Measurements from ENCODE around the gene DACT3. TPM values are rescaled to one million over a fixed set of nuclear protein-coding genes. Genes with fewer than 3 reads are reported as not detected.

DACT3 gene
- polyA plus RNA-seq, 1 donor from 2014 or later, result not detected

GRCh38 chr19:46606019-46606418 is 55.0 kb downstream of the DACT3 start:
- no peaks in the 10 kb centered on the region for H3K9me3 Mint-ChIP-seq
- H3K4me3 Mint-ChIP-seq, result peak overlapping the region in 2 of 4 donors; percentile 45 to 74
- peaks cover 16 to 27% (median 19%) of the 10 kb centered on the region in 3 donors for H3K4me1 Mint-ChIP-seq
- no peaks in the 10 kb centered on the region for H3K27me3 Mint-ChIP-seq
- peak overlapping the region in 2 of 3 donors; percentile 41 to 46 for H3K27ac Mint-ChIP-seq
- H3K36me3 Mint-ChIP-seq, result peaks cover 7% of the 10 kb centered on the region

- no peaks in the 10 kb centered on the region for H3K9me3 Mint-ChIP-seq
- H3K4me1 Mint-ChIP-seq, result peaks cover 10 to 22% (median 14%) of the 10 kb centered on the region in 3 donors
- H3K4me3 Mint-ChIP-seq, result peak overlapping the region in 2 of 4 donors; percentile 45 to 74
- peak overlapping the region in 1 of 3 donors; percentile 46 for H3K27ac Mint-ChIP-seq
- no peaks in the 10 kb centered on the region for H3K27me3 Mint-ChIP-seq
- peaks cover 7% of the 10 kb centered on the region for H3K36me3 Mint-ChIP-seq
Measured at GRCh38 chr19:46605356-46605821, 55.6 kb downstream of the DACT3 start.

GRCh38 chr19:46604781-46605355 is 56.1 kb downstream of the DACT3 start:
- Mint-ChIP-seq H3K27me3 (no peaks in the 10 kb centered on the region), H3K36me3 (peaks cover 7% of the 10 kb centered on the region), H3K4me3 (peak overlapping the region in 1 of 4 donors; percentile 66), H3K27ac (peak overlapping the region in 1 of 3 donors; percentile 39), H3K4me1 (peaks cover 14 to 22% (median 14%) of the 10 kb centered on the region in 3 donors), H3K9me3 (no peaks in the 10 kb centered on the region)

- H3K27ac Mint-ChIP-seq, result peak overlapping the region in 1 of 3 donors; percentile 99
- H3K27me3 Mint-ChIP-seq, result no peaks in the 10 kb centered on the region
- H3K4me3 Mint-ChIP-seq, result peak overlapping the region in 2 of 4 donors; percentile 17 to 92
- peaks cover 9 to 20% (median 14%) of the 10 kb centered on the region in 3 donors for H3K4me1 Mint-ChIP-seq
- H3K9me3 Mint-ChIP-seq, result no peaks in the 10 kb centered on the region
- peaks cover 7% of the 10 kb centered on the region for H3K36me3 Mint-ChIP-seq
Measured at GRCh38 chr19:46603752-46604231, 57.2 kb downstream of the DACT3 start.

GRCh38 chr19:46603195-46603637 is 57.8 kb downstream of the DACT3 start:
- H3K9me3 Mint-ChIP-seq, result peaks cover 0 to 4% (median 3%) of the 10 kb centered on the region in 3 donors
- no peaks in the 10 kb centered on the region for H3K27me3 Mint-ChIP-seq
- H3K36me3 Mint-ChIP-seq, result peaks cover 5% of the 10 kb centered on the region

GRCh38 chr19:46602392-46603194 is 58.4 kb downstream of the DACT3 start:
- Mint-ChIP-seq H3K36me3 (peaks cover 3% of the 10 kb centered on the region), H3K27me3 (no peaks in the 10 kb centered on the region), H3K4me1 (peaks cover 9 to 20% (median 15%) of the 10 kb centered on the region in 3 donors), H3K4me3 (peak overlapping the region; percentile 92 to 100 (median 100)), H3K27ac (peak overlapping the region; percentile 81 to 100 (median 99)), H3K9me3 (peaks cover 0 to 8% (median 5%) of the 10 kb centered on the region in 3 donors)

More at GRCh38 chr19:46603195-46603637, 57.8 kb downstream of the DACT3 start:
- Mint-ChIP-seq H3K4me1 (peaks cover 9 to 20% (median 14%) of the 10 kb centered on the region in 3 donors), H3K4me3 (peak overlapping the region; percentile 92 to 100 (median 100)), H3K27ac (peak overlapping the region in 2 of 3 donors; percentile 57 to 99)

GRCh38 chr19:46601318-46602224 is 59.4 kb downstream of the DACT3 start, which contains the start of gene CALM3:
CALM3 (plus strand) TSS chr19:46601330; CDS start chr19:46601435, 105 bp downstream.
- peaks cover 0 to 8% (median 5%) of the 10 kb centered on the region in 3 donors for H3K9me3 Mint-ChIP-seq
- peak within 1 kb of the TSS; percentile 99 to 100 (median 100) for H3K27ac Mint-ChIP-seq
- peaks cover 9 to 19% (median 15%) of the 10 kb centered on the region in 3 donors for H3K4me1 Mint-ChIP-seq
- peak within 1 kb of the TSS; percentile 92 to 100 (median 100) for H3K4me3 Mint-ChIP-seq
- no peaks in the 10 kb centered on the region for H3K27me3 Mint-ChIP-seq
- H3K36me3 Mint-ChIP-seq, result peaks cover 3% of the 10 kb centered on the region

GRCh38 chr19:46600384-46601317 is 60.3 kb downstream of the DACT3 start:
- H3K4me1 Mint-ChIP-seq, result peaks cover 9 to 16% (median 15%) of the 10 kb centered on the region in 3 donors
- H3K9me3 Mint-ChIP-seq, result peaks cover 0 to 8% (median 5%) of the 10 kb centered on the region in 3 donors
- H3K27me3 Mint-ChIP-seq, result no peaks in the 10 kb centered on the region

GRCh38 chr19:46599716-46600373 is 61.1 kb downstream of the DACT3 start:
- peak overlapping the region; percentile 99 to 100 (median 100) for H3K27ac Mint-ChIP-seq
- H3K27me3 Mint-ChIP-seq, result no peaks in the 10 kb centered on the region
- H3K9me3 Mint-ChIP-seq, result peaks cover 0 to 8% (median 5%) of the 10 kb centered on the region in 3 donors
- H3K4me1 Mint-ChIP-seq, result peaks cover 9 to 16% (median 15%) of the 10 kb centered on the region in 3 donors
- peak overlapping the region; percentile 92 to 100 (median 100) for H3K4me3 Mint-ChIP-seq
- no peaks in the 10 kb centered on the region for H3K36me3 Mint-ChIP-seq

More at GRCh38 chr19:46600384-46601317, 60.3 kb downstream of the DACT3 start:
- H3K4me3 Mint-ChIP-seq, result peak overlapping the region; percentile 92 to 100 (median 100)
- H3K36me3 Mint-ChIP-seq, result peaks cover under 1% of the 10 kb centered on the region
- peak overlapping the region; percentile 99 to 100 (median 100) for H3K27ac Mint-ChIP-seq

- Mint-ChIP-seq H3K27ac (peak overlapping the region in 1 of 3 donors; percentile 99), H3K36me3 (no peaks in the 10 kb centered on the region), H3K9me3 (peaks cover 0 to 8% (median 5%) of the 10 kb centered on the region in 3 donors), H3K27me3 (no peaks in the 10 kb centered on the region), H3K4me3 (peak overlapping the region in 2 of 4 donors; percentile 19 to 92), H3K4me1 (peaks cover 7 to 14% (median 14%) of the 10 kb centered on the region in 3 donors)
Measured at GRCh38 chr19:46598372-46598917, 62.5 kb downstream of the DACT3 start.
